SH-SY5Y (cell line): ENCODE measurements around the gene GPALPP1.

ENCODE experiments used
- GATA2 ChIP-seq: IDR thresholded peaks from 2 replicates; pipeline ENCODE4 v1.6.1; 2011; ENCODE audit warnings: mild to moderate bottlenecking, low read depth, low read length
- GATA3 ChIP-seq: IDR thresholded peaks from 2 replicates; pipeline ENCODE4 v1.6.1; 2011; ENCODE audit warnings: low read depth, mild to moderate bottlenecking, low read length, moderate library complexity

The GPALPP1 gene

GRCh38 chr13:45036206-45036605 lies 46.9 kb downstream of the GPALPP1 start:
- TF ChIP-seq GATA2 (no peak), GATA3 (no peak)

- TF ChIP-seq GATA2, result no peak
- no peak for TF ChIP-seq GATA3
Measured at GRCh38 chr13:45040173-45040572, 50.8 kb downstream of the GPALPP1 start.

GRCh38 chr13:45040622-45041021 lies 51.3 kb downstream of the GPALPP1 start:
- TF ChIP-seq GATA3 (no peak), GATA2 (no peak)

- TF ChIP-seq GATA2 (no peak), GATA3 (no peak)
Measured at GRCh38 chr13:45042539-45042938, 53.2 kb downstream of the GPALPP1 start.

- TF ChIP-seq GATA3 (no peak), GATA2 (no peak)
Measured at GRCh38 chr13:45046445-45046844, 57.1 kb downstream of the GPALPP1 start.

GRCh38 chr13:45047394-45048310 lies 58.3 kb downstream of the GPALPP1 start:
- TF ChIP-seq GATA2, result no peak
- no peak for TF ChIP-seq GATA3

- no peak for TF ChIP-seq GATA2
- TF ChIP-seq GATA3, result no peak
Measured at GRCh38 chr13:45048890-45049407, 59.6 kb downstream of the GPALPP1 start.

- TF ChIP-seq GATA2 (no peak), GATA3 (no peak)
Measured at GRCh38 chr13:45049478-45049877, 60.1 kb downstream of the GPALPP1 start.

- TF ChIP-seq GATA3, result no peak
- TF ChIP-seq GATA2, result no peak
Measured at GRCh38 chr13:45051315-45051714, 62.0 kb downstream of the GPALPP1 start.

GRCh38 chr13:45055198-45055901 lies 66.0 kb downstream of the GPALPP1 start:
- no peak for TF ChIP-seq GATA3
- TF ChIP-seq GATA2, result no peak

GRCh38 chr13:45055902-45056648 lies 66.7 kb downstream of the GPALPP1 start:
- TF ChIP-seq GATA3 (no peak), GATA2 (no peak)

- no peak for TF ChIP-seq GATA3
- no peak for TF ChIP-seq GATA2
Measured at GRCh38 chr13:45060062-45060461, 70.7 kb downstream of the GPALPP1 start.

- TF ChIP-seq GATA2 (no peak), GATA3 (no peak)
Measured at GRCh38 chr13:45063261-45063860, 74.0 kb downstream of the GPALPP1 start.
